ENCODE results near the gene DNAH7. TPM values are rescaled to one million over a fixed set of nuclear protein-coding genes. Genes with fewer than 3 reads are reported as not detected.

DNAH7 gene
- total RNA-seq, 1 experiment from 2014 or later: 0.09 TPM

- Histone ChIP-seq H3T11ph (ENCODE audit: low read length) (no peak overlapping the region), H2AFZ (ENCODE audit: low read length) (no peak overlapping the region), H3K79me2 (ENCODE audit: insufficient read depth, low read length) (no peaks in the 10 kb centered on the region), H2BK12ac (ENCODE audit: insufficient read length, low read depth, low read length) (no peak overlapping the region), H3K23ac (ENCODE audit: insufficient read length, low read depth, low read length) (no peak overlapping the region), H3K9me3 (ENCODE audit: control insufficient read depth, low read depth, low read length) (no peaks in the 10 kb centered on the region), H4K91ac (ENCODE audit: insufficient read length, low read depth, low read length) (no peak overlapping the region), H3K27ac (ENCODE audit: insufficient read length, low read depth, low read length) (no peak overlapping the region), H2AK5ac (ENCODE audit: insufficient read length, low read length) (no peak overlapping the region), H3K14ac (ENCODE audit: insufficient read depth, low read length) (no peak overlapping the region), H2BK5ac (ENCODE audit: insufficient read length, low read length) (no peak overlapping the region), H2BK120ac (ENCODE audit: low read depth, low read length, poor library complexity, severe bottlenecking) (no peak overlapping the region), H3K56ac (ENCODE audit: insufficient read length, low read depth, low read length) (no peak overlapping the region), H3K9ac (ENCODE audit: extremely low read depth, insufficient read length, low read length) (no peak overlapping the region), H2BK15ac (ENCODE audit: low read depth, low read length) (no peak overlapping the region), H4K8ac (replicated peaks; ENCODE audit: insufficient read length, low read depth, low read length) (no peak overlapping the region), H3K18ac (ENCODE audit: insufficient read length, low read depth, low read length) (no peak overlapping the region), H3K79me1 (ENCODE audit: insufficient read depth, low read depth, low read length, poor library complexity, severe bottlenecking) (no peaks in the 10 kb centered on the region), H3K4me2 (ENCODE audit: insufficient read depth, insufficient read length, low read length) (no peak overlapping the region), H3K4me1 (ENCODE audit: insufficient read depth, low read length) (no peaks in the 10 kb centered on the region), H3K23me2 (ENCODE audit: insufficient read length, low read depth, low read length, poor library complexity, severe bottlenecking) (no peaks in the 10 kb centered on the region), H4K5ac (ENCODE audit: insufficient read length, low read depth, low read length) (no peak overlapping the region), H3K4ac (ENCODE audit: low read depth, low read length) (no peak overlapping the region), H4K20me1 (ENCODE audit: control insufficient read depth, insufficient read depth, insufficient read length) (no peaks in the 10 kb centered on the region), H3K27me3 (ENCODE audit: insufficient read depth, low read length) (no peaks in the 10 kb centered on the region), H2BK20ac (ENCODE audit: low read depth, low read length, poor library complexity, severe bottlenecking) (no peak overlapping the region)
- no peaks in the 10 kb centered on the region; a peak in 1 of 7 replicates for H3K36me3 Mint-ChIP-seq (ENCODE audit: insufficient read depth in 1 of 3, low read depth in 3 of 3)
- no peaks in the 10 kb centered on the region for H3K9me3 Mint-ChIP-seq
- H3K4me3 Mint-ChIP-seq: no peak overlapping the region
- H3K4me1 Mint-ChIP-seq: no peaks in the 10 kb centered on the region
- WGBS (ENCODE audit: extremely low coverage, insufficient read length, low lambda C conversion rate): no CpG with 5 or more reads among the region's 2 CpGs
- no peak for TF ChIP-seq CTCF (conservative IDR thresholded peaks at IDR 0.05)
- H3K27me3 Mint-ChIP-seq (ENCODE audit: low read depth): no peaks in the 10 kb centered on the region
- DNase-seq: no peak
- no peak overlapping the region for H3K27ac Mint-ChIP-seq
Measured at GRCh38 chr2:195903956-195904355, 164.7 kb downstream of the DNAH7 start.

All from H9 (cell line).